ENCODE results near the gene PTPRN2. TPM values are rescaled to one million over a fixed set of nuclear protein-coding genes. Genes with fewer than 3 reads are reported as not detected.

Gene PTPRN2
- total and polyA plus RNA-seq, 2 experiments from 2014 or later, result 0.28 TPM; not detected in 1

- Histone ChIP-seq H3K27me3 (no peaks in the 10 kb centered on the region), H3K4me3 (no peak overlapping the region), H3K27ac (no peak overlapping the region), H3K36me3 (no peaks in the 10 kb centered on the region), H3K4me1 (ENCODE audit: low read depth) (no peaks in the 10 kb centered on the region), H3K9me3 (ENCODE audit: low read depth) (no peaks in the 10 kb centered on the region)
- DNase-seq (ENCODE audit: low read depth in 1 of 2, low spot score in 1 of 2), result no peak
- no peak for TF ChIP-seq CTCF (IDR thresholded peaks at IDR 0.05; ENCODE audit: low read depth, low read length)
These were observed 579.8 kb downstream of the PTPRN2 start for GRCh38 chr7:158007697-158008257.

GRCh38 chr7:158006841-158007696 is 580.6 kb downstream of the PTPRN2 start:
- Histone ChIP-seq H3K4me3 (no peak overlapping the region), H3K27ac (no peak overlapping the region), H3K4me1 (ENCODE audit: low read depth) (no peaks in the 10 kb centered on the region), H3K27me3 (no peaks in the 10 kb centered on the region), H3K36me3 (no peaks in the 10 kb centered on the region), H3K9me3 (ENCODE audit: low read depth) (no peaks in the 10 kb centered on the region)
- no peak for DNase-seq (ENCODE audit: low read depth in 1 of 2, low spot score in 1 of 2)
- no peak for TF ChIP-seq CTCF (IDR thresholded peaks at IDR 0.05; ENCODE audit: low read depth, low read length)

- Histone ChIP-seq H3K36me3 (no peaks in the 10 kb centered on the region), H3K9me3 (ENCODE audit: low read depth) (no peaks in the 10 kb centered on the region), H3K4me3 (no peak overlapping the region), H3K27me3 (no peaks in the 10 kb centered on the region), H3K4me1 (ENCODE audit: low read depth) (no peaks in the 10 kb centered on the region), H3K27ac (no peak overlapping the region)
- no peak for DNase-seq (ENCODE audit: low read depth in 1 of 2, low spot score in 1 of 2)
- no peak for TF ChIP-seq CTCF (IDR thresholded peaks at IDR 0.05; ENCODE audit: low read depth, low read length)
These were observed 582.1 kb downstream of the PTPRN2 start for GRCh38 chr7:158005531-158005930.

GRCh38 chr7:158004123-158004490 is 583.5 kb downstream of the PTPRN2 start:
- DNase-seq (ENCODE audit: low read depth in 1 of 2, low spot score in 1 of 2), result no peak
- Histone ChIP-seq H3K4me1 (ENCODE audit: low read depth) (no peaks in the 10 kb centered on the region), H3K27ac (no peak overlapping the region), H3K36me3 (no peaks in the 10 kb centered on the region), H3K4me3 (no peak overlapping the region), H3K9me3 (ENCODE audit: low read depth) (no peaks in the 10 kb centered on the region), H3K27me3 (no peaks in the 10 kb centered on the region)
- TF ChIP-seq CTCF (IDR thresholded peaks at IDR 0.05; ENCODE audit: low read depth, low read length), result no peak

- Histone ChIP-seq H3K27me3 (no peaks in the 10 kb centered on the region), H3K4me1 (ENCODE audit: low read depth) (no peaks in the 10 kb centered on the region), H3K36me3 (no peaks in the 10 kb centered on the region), H3K27ac (no peak overlapping the region), H3K4me3 (no peak overlapping the region), H3K9me3 (ENCODE audit: low read depth) (no peaks in the 10 kb centered on the region)
- TF ChIP-seq CTCF (IDR thresholded peaks at IDR 0.05; ENCODE audit: low read depth, low read length), result no peak
- DNase-seq (ENCODE audit: low read depth in 1 of 2, low spot score in 1 of 2), result no peak
These were observed 584.0 kb downstream of the PTPRN2 start for GRCh38 chr7:158003441-158004122.

Measured in cardiac muscle cell (in vitro differentiated cells and primary cell).